NCI-H774 (cell line): ENCODE measurements around the gene KRT37.
"Not testable (repeated sequence)": the region's sequence is repeated elsewhere in the genome, so short reads cannot be mapped to it uniquely, and the experiment has no call there.

Experiments used
- DNase-seq: peaks from one replicate; lab custom pipeline; 2025; lab: John Stamatoyannopoulos, UW

KRT37 gene

GRCh38 chr17:41434415-41434814 lies 10.0 kb upstream of the KRT37 start:
- DNase-seq: no peak

- DNase-seq: no peak
These were observed 9.6 kb upstream of the KRT37 start for GRCh38 chr17:41434005-41434404.

- no peak for DNase-seq
These were observed 9.2 kb upstream of the KRT37 start for GRCh38 chr17:41433586-41433985.

GRCh38 chr17:41430376-41430775 lies 6.0 kb upstream of the KRT37 start:
- DNase-seq: not testable (repeated sequence)

GRCh38 chr17:41429667-41430066 lies 5.3 kb upstream of the KRT37 start:
- no peak for DNase-seq

GRCh38 chr17:41428591-41429291 lies 4.4 kb upstream of the KRT37 start:
- no peak for DNase-seq

GRCh38 chr17:41422586-41422985 lies 1.8 kb downstream of the KRT37 start:
- not testable (repeated sequence) for DNase-seq

- no peak for DNase-seq
These were observed 2.8 kb downstream of the KRT37 start for GRCh38 chr17:41421617-41422016.

GRCh38 chr17:41421116-41421515 lies 3.3 kb downstream of the KRT37 start:
- DNase-seq: no peak

- no peak for DNase-seq
These were observed 4.3 kb downstream of the KRT37 start for GRCh38 chr17:41420134-41420533.

- no peak for DNase-seq
These were observed 4.7 kb downstream of the KRT37 start for GRCh38 chr17:41419716-41420115.

- no peak for DNase-seq
These were observed 6.1 kb downstream of the KRT37 start for GRCh38 chr17:41418116-41418860.

- DNase-seq: peak; percentile 38
These were observed 6.8 kb downstream of the KRT37 start for GRCh38 chr17:41417576-41418015.

- DNase-seq: peak; percentile 79
These were observed 7.3 kb downstream of the KRT37 start for GRCh38 chr17:41417127-41417526.

GRCh38 chr17:41416479-41416878 lies 7.9 kb downstream of the KRT37 start:
- peak; percentile 63 for DNase-seq

GRCh38 chr17:41415833-41416335 lies 8.5 kb downstream of the KRT37 start:
- DNase-seq: no peak

- no peak for DNase-seq
These were observed 9.0 kb downstream of the KRT37 start for GRCh38 chr17:41415411-41415810.

- DNase-seq: no peak
These were observed 10.4 kb downstream of the KRT37 start for GRCh38 chr17:41413982-41414381.

GRCh38 chr17:41413353-41413957 lies 10.9 kb downstream of the KRT37 start:
- DNase-seq: no peak

- no peak for DNase-seq
These were observed 13.1 kb downstream of the KRT37 start for GRCh38 chr17:41411072-41411840.

GRCh38 chr17:41407226-41407625 lies 17.2 kb downstream of the KRT37 start:
- no peak for DNase-seq

GRCh38 chr17:41406205-41406604 lies 18.2 kb downstream of the KRT37 start:
- no peak for DNase-seq
